Measurements from ENCODE around the gene RASA3.

RASA3 gene

GRCh38 chr13:114004420-114005205 lies 127.8 kb downstream of the RASA3 start:
- no peak for DNase-seq (ENCODE audit: low read depth in 2 of 2)

- no peak for DNase-seq (ENCODE audit: low read depth in 2 of 2)
These were observed 129.6 kb downstream of the RASA3 start for GRCh38 chr13:114002771-114003321.

- DNase-seq (ENCODE audit: low read depth in 2 of 2): no peak
These were observed 130.3 kb downstream of the RASA3 start for GRCh38 chr13:114002009-114002544.

- DNase-seq (ENCODE audit: low read depth in 2 of 2): no peak
These were observed 131.0 kb downstream of the RASA3 start for GRCh38 chr13:114001331-114002008.

GRCh38 chr13:114000151-114001040 lies 132.0 kb downstream of the RASA3 start:
- DNase-seq (ENCODE audit: low read depth in 2 of 2): no peak

GRCh38 chr13:113999618-113999910 lies 132.9 kb downstream of the RASA3 start:
- no peak for DNase-seq (ENCODE audit: low read depth in 2 of 2)

GRCh38 chr13:113998781-113999617 lies 133.4 kb downstream of the RASA3 start:
- DNase-seq (ENCODE audit: low read depth in 2 of 2): no peak

GRCh38 chr13:113997845-113998751 lies 134.3 kb downstream of the RASA3 start:
- no peak for DNase-seq (ENCODE audit: low read depth in 2 of 2)

- no peak for DNase-seq (ENCODE audit: low read depth in 2 of 2)
These were observed 135.3 kb downstream of the RASA3 start for GRCh38 chr13:113996912-113997745.

GRCh38 chr13:113996081-113996911 lies 136.1 kb downstream of the RASA3 start:
- DNase-seq (ENCODE audit: low read depth in 2 of 2): no peak

GRCh38 chr13:113995051-113995601 lies 137.3 kb downstream of the RASA3 start:
- no peak for DNase-seq (ENCODE audit: low read depth in 2 of 2)

GRCh38 chr13:113992276-113993005 lies 140.0 kb downstream of the RASA3 start:
- no peak for DNase-seq (ENCODE audit: low read depth in 2 of 2)

GRCh38 chr13:113991676-113992179 lies 140.7 kb downstream of the RASA3 start:
- no peak for DNase-seq (ENCODE audit: low read depth in 2 of 2)

- DNase-seq (ENCODE audit: low read depth in 2 of 2): no peak
These were observed 141.2 kb downstream of the RASA3 start for GRCh38 chr13:113991191-113991669.

- no peak for DNase-seq (ENCODE audit: low read depth in 2 of 2)
These were observed 142.0 kb downstream of the RASA3 start for GRCh38 chr13:113990321-113990837.

GRCh38 chr13:113989585-113990300 lies 142.7 kb downstream of the RASA3 start:
- DNase-seq (ENCODE audit: low read depth in 2 of 2): no peak
